ENCODE data around the gene MCTP1.

DNA sequence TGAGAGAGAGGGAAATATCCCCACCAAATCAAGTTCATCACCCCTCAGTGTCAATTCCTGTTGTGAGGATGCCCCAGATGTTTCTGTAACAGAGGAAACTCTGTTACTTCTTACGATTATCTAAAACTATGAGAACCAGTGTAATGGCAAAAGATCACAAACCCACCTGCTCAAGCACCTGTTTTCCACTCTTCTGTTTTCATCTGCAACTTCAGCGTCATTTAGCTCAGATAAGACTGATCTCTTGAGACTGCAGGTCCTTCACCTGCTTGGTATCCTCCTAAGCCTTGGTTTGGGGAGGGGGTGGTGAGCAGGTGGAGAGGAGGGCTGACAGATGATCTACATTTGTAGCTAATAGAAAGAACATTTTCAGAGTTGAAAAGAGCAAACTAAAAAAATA lies 437.2 kb downstream of the MCTP1 start:
- TF ChIP-seq GATAD2A (CRISPR knock-in tag; IDR thresholded peaks at IDR 0.05), result no peak
- TF ChIP-seq CBX1 (IDR thresholded peaks at IDR 0.05; ENCODE audit: low read depth), result no peak
- no peak for TF ChIP-seq ZFP41 (CRISPR knock-in tag; IDR thresholded peaks at IDR 0.05; ENCODE audit: borderline replicate concordance)
- no peak for TF ChIP-seq ZNF644 (CRISPR knock-in tag; IDR thresholded peaks at IDR 0.05; ENCODE audit: low read depth)
- TF ChIP-seq MAFG (CRISPR knock-in tag; IDR thresholded peaks at IDR 0.05), result no peak
- no peak for TF ChIP-seq CTCF (CRISPR knock-in tag; IDR thresholded peaks at IDR 0.05)
- no peak for TF ChIP-seq EHMT2 (IDR thresholded peaks at IDR 0.05; ENCODE audit: borderline replicate concordance, low read depth, low read length)
- TF ChIP-seq PRPF4 (IDR thresholded peaks at IDR 0.05; ENCODE audit: low read depth, low read length, poor library complexity, severe bottlenecking), result no peak
- TF ChIP-seq RNF2 (conservative IDR thresholded peaks at IDR 0.05; ENCODE audit: low read depth), result no peak
- no peak for TF ChIP-seq THAP7 (CRISPR knock-in tag; IDR thresholded peaks at IDR 0.05)
- no peak for TF ChIP-seq ZNF850 (CRISPR knock-in tag; conservative IDR thresholded peaks at IDR 0.05)
- no peak for TF ChIP-seq PTBP1 (IDR thresholded peaks at IDR 0.05; ENCODE audit: low read depth, low read length, poor library complexity, severe bottlenecking)
- no peak for TF ChIP-seq ZSCAN30 (CRISPR knock-in tag; IDR thresholded peaks at IDR 0.05)
- TF ChIP-seq ATF2 (CRISPR knock-in tag; IDR thresholded peaks at IDR 0.05), result no peak
